Mesothelial cell of epicardium (in vitro differentiated cells): ENCODE measurements around the gene FOXR1. TPM values are rescaled to one million over a fixed set of nuclear protein-coding genes. Genes with fewer than 3 reads are reported as not detected.
"Not testable (repeated sequence)": the region's sequence is repeated elsewhere in the genome, so short reads cannot be mapped to it uniquely, and the experiment has no call there.

Source experiments
- DNase-seq, 2 experiments: peaks; one replicate each; pipeline ENCODE4 v3.0.0; 2021; ENCODE audit warnings: low spot score in 2 of 2; ENCODE audit not compliant: unreplicated experiment in 2 of 2
- H3K27ac Mint-ChIP-seq: 2 replicates; pipeline ENCODE4 v1.8.0; 2021; ENCODE audit warnings: mixed read lengths
- H3K27me3 Mint-ChIP-seq: 2 replicates; pipeline ENCODE4 v1.8.0; 2021; ENCODE audit warnings: low read depth, mixed read lengths
- H3K36me3 Mint-ChIP-seq: 2 replicates; pipeline ENCODE4 v1.8.0; 2021; ENCODE audit warnings: mixed read lengths
- H3K4me1 Mint-ChIP-seq: 2 replicates; pipeline ENCODE4 v1.8.0; 2021; ENCODE audit warnings: mixed read lengths
- H3K4me3 Mint-ChIP-seq: 2 replicates; pipeline ENCODE4 v1.8.0; 2021; ENCODE audit warnings: mild to moderate bottlenecking, moderate library complexity, mixed read lengths
- H3K9me3 Mint-ChIP-seq: 2 replicates; pipeline ENCODE4 v1.8.0; 2021; ENCODE audit warnings: mixed read lengths
- CTCF ChIP-seq: fragments of 200-600 bp; sonication (generic); IDR thresholded peaks from one replicate; pipeline ENCODE4 v1.5.0; 2021; ENCODE audit warnings: antibody characterized with exemption; ENCODE audit not compliant: unreplicated experiment
- total RNA-seq: library from RNA; stranded (reverse); gene quantifications from 3 replicates; pipeline ENCODE4 v1.2.1, GENCODE V29; 2021

The FOXR1 gene
- total RNA-seq, 1 donor from 2014 or later: not detected

- Mint-ChIP-seq H3K27me3 (peaks cover 5% of the 10 kb centered on the region), H3K9me3 (no peaks in the 10 kb centered on the region), H3K36me3 (no peaks in the 10 kb centered on the region), H3K4me3 (no peak overlapping the region), H3K27ac (no peak overlapping the region), H3K4me1 (peaks cover 4% of the 10 kb centered on the region)
- no peak for TF ChIP-seq CTCF
- DNase-seq: no peak
Observed at GRCh38 chr11:118961189-118961588, 10.4 kb upstream of the FOXR1 start.

- Mint-ChIP-seq H3K4me3 (no peak overlapping the region), H3K36me3 (no peaks in the 10 kb centered on the region), H3K27me3 (peaks cover 2% of the 10 kb centered on the region), H3K9me3 (no peaks in the 10 kb centered on the region), H3K4me1 (no peaks in the 10 kb centered on the region), H3K27ac (no peak overlapping the region)
- no peak for DNase-seq
- no peak for TF ChIP-seq CTCF
Observed at GRCh38 chr11:118961591-118961990, 10.0 kb upstream of the FOXR1 start.

GRCh38 chr11:118969508-118969907 lies 2.1 kb upstream of the FOXR1 start:
- not testable (repeated sequence) for H3K4me1 Mint-ChIP-seq, H3K27me3 Mint-ChIP-seq, DNase-seq, H3K27ac Mint-ChIP-seq, H3K9me3 Mint-ChIP-seq, H3K4me3 Mint-ChIP-seq, H3K36me3 Mint-ChIP-seq

- no peak overlapping the region for H3K27ac Mint-ChIP-seq
Observed at GRCh38 chr11:118973985-118974384, 2.4 kb downstream of the FOXR1 start.

GRCh38 chr11:118975771-118976709 lies 4.5 kb downstream of the FOXR1 start:
- Mint-ChIP-seq H3K4me1 (no peaks in the 10 kb centered on the region), H3K9me3 (peaks cover 4% of the 10 kb centered on the region), H3K27ac (no peak overlapping the region), H3K4me3 (no peak overlapping the region), H3K27me3 (peaks cover 5% of the 10 kb centered on the region), H3K36me3 (no peaks in the 10 kb centered on the region)
- no peak for DNase-seq
- no peak for TF ChIP-seq CTCF

More at GRCh38 chr11:118973985-118974384, 2.4 kb downstream of the FOXR1 start:
- Mint-ChIP-seq H3K9me3 (peaks cover 4% of the 10 kb centered on the region), H3K4me3 (no peak overlapping the region), H3K4me1 (no peaks in the 10 kb centered on the region), H3K27me3 (peaks cover 5% of the 10 kb centered on the region), H3K36me3 (no peaks in the 10 kb centered on the region)
- TF ChIP-seq CTCF: no peak
- no peak for DNase-seq

GRCh38 chr11:118979434-118979833 lies 7.9 kb downstream of the FOXR1 start:
- TF ChIP-seq CTCF: no peak
- H3K9me3 Mint-ChIP-seq: no peaks in the 10 kb centered on the region
- no peak overlapping the region for H3K27ac Mint-ChIP-seq
- DNase-seq: no peak
- H3K4me3 Mint-ChIP-seq: no peak overlapping the region
- H3K4me1 Mint-ChIP-seq: no peaks in the 10 kb centered on the region
- peaks cover 5% of the 10 kb centered on the region for H3K27me3 Mint-ChIP-seq
- H3K36me3 Mint-ChIP-seq: no peaks in the 10 kb centered on the region
